Endothelial cell of umbilical vein (primary cell): ENCODE data around the gene MRLN. TPM values are rescaled to one million over a fixed set of nuclear protein-coding genes. Genes with fewer than 3 reads are reported as not detected.

ENCODE experiments used
- BruUV-seq: library from RNA; stranded (reverse); fragments of 400-500 nt; replicated peaks from 2 replicates; lab custom pipeline; 2021; lab: Mats Ljungman, UMichigan
- CTCF ChIA-PET: fragments of 300-600, 350-600 bp; sonication (Branson Sonifier 250); formaldehyde crosslinking; loops from one replicate; lab custom pipeline; 2021; ENCODE audit warnings: antibody characterized with exemption, inconsistent platforms; lab: Charles Lee
- POLR2A ChIA-PET: fragments of 300-600, 350-600 bp; sonication (Branson Sonifier 250); formaldehyde crosslinking; loops from one replicate; lab custom pipeline; 2021; ENCODE audit warnings: antibody characterized with exemption, inconsistent platforms; lab: Charles Lee
- DNase-seq: peaks from one replicate; pipeline ENCODE4 v3.0.0-alpha.2; 2011; ENCODE audit warnings: low read depth, low spot score
- FAIRE-seq: peaks from 2 replicates; lab custom pipeline; 2011; peaks lifted over from hg19 to GRCh38; lab: Jason Lieb, UNC
- H2AFZ ChIP-seq: 2 replicates; pipeline ENCODE4 v1.6.0; 2012; ENCODE audit warnings: low read depth, low read length, control low read depth, inconsistent platforms
- H3K27ac ChIP-seq: 2 replicates; pipeline ENCODE4 v1.5.1; 2011; ENCODE audit warnings: low read depth, mild to moderate bottlenecking, control low read depth, low read length, moderate library complexity; ENCODE audit not compliant: insufficient read depth
- H3K27me3 ChIP-seq, 2 experiments: 2 replicates each; pipeline versions ENCODE4 v1.6.0 to v1.6.1; 2011; ENCODE audit warnings: low read length in 2 of 2, mixed read lengths in 1 of 2; ENCODE audit not compliant: control insufficient read depth in 2 of 2, insufficient read depth in 2 of 2
- H3K36me3 ChIP-seq, 2 experiments: 2 replicates in 1 of 2; 3 replicates in 1 of 2; pipeline ENCODE4 v1.5.1; 2011; ENCODE audit warnings: low read length in 2 of 2, mild to moderate bottlenecking in 1 of 2, moderate library complexity in 1 of 2; ENCODE audit not compliant: control insufficient read depth in 2 of 2, insufficient read depth in 2 of 2; ENCODE audit errors: extremely low read depth in 1 of 2
- H3K4me1 ChIP-seq: 3 replicates; pipeline ENCODE4 v1.5.1; 2011; ENCODE audit warnings: mild to moderate bottlenecking, low read length; ENCODE audit not compliant: control insufficient read depth, insufficient read depth; ENCODE audit errors: extremely low read depth
- H3K4me2 ChIP-seq: 2 replicates; pipeline ENCODE4 v1.6.1; 2011; ENCODE audit warnings: low read length, control low read depth, mixed read lengths; ENCODE audit not compliant: insufficient read depth
- H3K4me3 ChIP-seq, 3 experiments: fragments of 200-600 bp in 1 of 3; sonication (generic), shearing (Covaris generic) in 1 of 3; replicated peaks in 1 of 3; 2 replicates each; pipeline ENCODE4 v1.5.1; 2011 to 2016; ENCODE audit warnings: control low read depth in 3 of 3, low read length in 3 of 3, mild to moderate bottlenecking in 2 of 3, inconsistent platforms in 1 of 3, low read depth in 1 of 3, moderate library complexity in 1 of 3; ENCODE audit not compliant: insufficient read depth in 1 of 3
- H3K79me2 ChIP-seq: 2 replicates; pipeline ENCODE4 v1.6.0; 2012; ENCODE audit warnings: low read length, inconsistent platforms; ENCODE audit not compliant: control insufficient read depth, insufficient read depth
- H3K9ac ChIP-seq: replicated peaks from 2 replicates; pipeline ENCODE3; 2011; ENCODE audit warnings: low read length, control low read depth; ENCODE audit not compliant: insufficient read depth; ENCODE audit errors: extremely low read depth
- H3K9me1 ChIP-seq: replicated peaks from 3 replicates; pipeline ENCODE4 v1.6.0; 2011; ENCODE audit warnings: mild to moderate bottlenecking, low read length; ENCODE audit not compliant: control insufficient read depth, insufficient read depth; ENCODE audit errors: extremely low read depth
- H3K9me3 ChIP-seq: replicated peaks from 2 replicates; pipeline ENCODE4 v1.5.1; 2012; ENCODE audit warnings: low read length, inconsistent platforms; ENCODE audit not compliant: control insufficient read depth, insufficient read depth
- H4K20me1 ChIP-seq: replicated peaks from 2 replicates; pipeline ENCODE3; 2011; ENCODE audit warnings: mild to moderate bottlenecking, low read length; ENCODE audit not compliant: control insufficient read depth, insufficient read depth; ENCODE audit errors: extremely low read depth
- EZH2 ChIP-seq: IDR thresholded peaks from 2 replicates; pipeline ENCODE4 v1.6.1; 2012; ENCODE audit warnings: borderline replicate concordance, low read depth, mild to moderate bottlenecking, moderate library complexity, low read length, inconsistent platforms; ENCODE audit not compliant: severe bottlenecking
- GATA2 ChIP-seq: IDR thresholded peaks from 2 replicates; pipeline ENCODE4 v1.7.0; 2011; ENCODE audit warnings: low read depth, mild to moderate bottlenecking, moderate library complexity, mixed read lengths, low read length; ENCODE audit not compliant: insufficient read length, insufficient read depth
- JUN ChIP-seq: IDR thresholded peaks from 2 replicates; pipeline ENCODE4 v1.6.1; 2011; ENCODE audit warnings: borderline replicate concordance, low read depth; ENCODE audit not compliant: insufficient read length, insufficient read depth
- MAX ChIP-seq: IDR thresholded peaks from 2 replicates; pipeline ENCODE4 v1.6.1; 2011; ENCODE audit not compliant: insufficient read depth, insufficient read length
- MYC ChIP-seq: IDR thresholded peaks from one replicate; pipeline ENCODE4 v1.6.1; 2011; ENCODE audit warnings: mild to moderate bottlenecking, low read depth, low read length
- POLR2AphosphoS5 ChIP-seq: IDR thresholded peaks from 2 replicates; pipeline ENCODE4 v1.6.1; 2012; ENCODE audit warnings: low read depth, mild to moderate bottlenecking, control low read depth, low read length, moderate library complexity; ENCODE audit not compliant: insufficient read depth
- dilution Hi-C: fragments of 300-500 bp; cut with MboI; formaldehyde crosslinking; loops from one replicate; pipeline ENCODE4 v1.15.0; 2019; ENCODE audit warnings: low sequenced_read_pairs; ENCODE audit not compliant: extremely low pct_ligation_motif_present
- intact Hi-C: fragments of 100-400 bp; cut with micrococcal nuclease; formaldehyde crosslinking; loops from one replicate; pipeline ENCODE4 v1.10.0; 2022
- polyA plus RNA-seq, 4 experiments: library from polyadenylated mRNA; depleted of rRNA in 3 of 4; stranded (reverse) in 3 of 4; unstranded in 1 of 4; fragments of >200 nt; gene quantifications; 2 replicates each; pipeline versions ENCODE4 v1.2.1 to v1.2.3, GENCODE V29; 2011 to 2012; ENCODE audit warnings: missing spikeins in 1 of 4
- total RNA-seq: library from RNA; stranded (reverse); gene quantifications from 2 replicates; pipeline ENCODE4 v1.2.3, GENCODE V29; 2021
- TF ChIP-seq, protein P1 (sequence below), 2 donors: IDR thresholded peaks; 1 replicate in 1 of 2; 2 replicates in 1 of 2; pipeline ENCODE4 v1.5.1; 2011; ENCODE audit warnings: low read length in 2 of 2, mild to moderate bottlenecking in 2 of 2, moderate library complexity in 2 of 2, control low read depth in 1 of 2, inconsistent platforms in 1 of 2, low read depth in 1 of 2; ENCODE audit not compliant: insufficient read depth in 1 of 2; ENCODE audit errors: extremely low read depth in 1 of 2

MRLN gene
- total and polyA plus RNA-seq, 2 donors (not counting 3 experiments of a cell fraction or from before 2014, with no cell fraction given) = not detected

DNA sequence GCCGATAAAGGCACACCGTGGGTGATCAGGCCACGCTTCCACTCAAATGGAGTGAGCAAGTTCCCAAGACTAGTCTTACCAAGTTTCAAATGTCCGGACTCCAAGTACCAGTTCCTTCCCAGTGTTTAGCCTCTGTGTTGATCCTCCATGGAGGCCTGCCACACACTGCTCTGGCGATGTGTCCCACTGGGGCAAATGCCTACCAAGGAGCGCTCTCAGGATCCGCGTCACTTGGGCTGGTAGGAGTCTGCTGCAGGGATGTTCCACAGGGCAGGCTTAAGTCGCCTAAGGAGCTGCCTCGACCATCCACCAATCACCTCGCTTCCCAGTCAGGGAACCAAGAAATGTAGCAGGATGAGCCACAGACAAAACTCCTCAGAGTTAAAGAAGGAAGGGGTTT is 17.4 kb upstream of the MRLN start:
- Histone ChIP-seq H3K4me3 (no peak overlapping the region), H3K27me3 (no peaks in the 10 kb centered on the region), H3K9me1 (no peaks in the 10 kb centered on the region), H3K27ac (no peak overlapping the region), H3K9ac (no peak overlapping the region), H3K4me2 (no peak overlapping the region), H4K20me1 (no peaks in the 10 kb centered on the region), H3K79me2 (no peaks in the 10 kb centered on the region), H3K9me3 (no peaks in the 10 kb centered on the region), H3K36me3 (no peaks in the 10 kb centered on the region), H3K4me1 (no peaks in the 10 kb centered on the region), H2AFZ (no peak overlapping the region)
- no peak for TF ChIP-seq POLR2AphosphoS5
- TF ChIP-seq GATA2 = no peak
- TF ChIP-seq, protein P1, sequence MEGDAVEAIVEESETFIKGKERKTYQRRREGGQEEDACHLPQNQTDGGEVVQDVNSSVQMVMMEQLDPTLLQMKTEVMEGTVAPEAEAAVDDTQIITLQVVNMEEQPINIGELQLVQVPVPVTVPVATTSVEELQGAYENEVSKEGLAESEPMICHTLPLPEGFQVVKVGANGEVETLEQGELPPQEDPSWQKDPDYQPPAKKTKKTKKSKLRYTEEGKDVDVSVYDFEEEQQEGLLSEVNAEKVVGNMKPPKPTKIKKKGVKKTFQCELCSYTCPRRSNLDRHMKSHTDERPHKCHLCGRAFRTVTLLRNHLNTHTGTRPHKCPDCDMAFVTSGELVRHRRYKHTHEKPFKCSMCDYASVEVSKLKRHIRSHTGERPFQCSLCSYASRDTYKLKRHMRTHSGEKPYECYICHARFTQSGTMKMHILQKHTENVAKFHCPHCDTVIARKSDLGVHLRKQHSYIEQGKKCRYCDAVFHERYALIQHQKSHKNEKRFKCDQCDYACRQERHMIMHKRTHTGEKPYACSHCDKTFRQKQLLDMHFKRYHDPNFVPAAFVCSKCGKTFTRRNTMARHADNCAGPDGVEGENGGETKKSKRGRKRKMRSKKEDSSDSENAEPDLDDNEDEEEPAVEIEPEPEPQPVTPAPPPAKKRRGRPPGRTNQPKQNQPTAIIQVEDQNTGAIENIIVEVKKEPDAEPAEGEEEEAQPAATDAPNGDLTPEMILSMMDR (IDR thresholded peaks at IDR 0.05; ENCODE audit: extremely low read depth in 1 of 2, insufficient read depth in 1 of 2, low read depth in 1 of 2, low read length in 2 of 2) = no peak
- no peak for TF ChIP-seq EZH2
- TF ChIP-seq MYC = no peak
- TF ChIP-seq MAX = no peak
- TF ChIP-seq JUN = no peak
- DNase-seq = no peak
- ChIA-PET CTCF (no interaction called here), POLR2A (no interaction called here)
- intact Hi-C loops (no loop called here), dilution Hi-C loops (no loop called here)
- no peak for FAIRE-seq
- no TSS peak for BruUV-seq
